Measurements from ENCODE around the gene ADORA1. TPM values are rescaled to one million over a fixed set of nuclear protein-coding genes. Genes with fewer than 3 reads are reported as not detected.

ADORA1 gene
- polyA plus RNA-seq, 3 donors = 0.13 to 1.1 TPM; not detected in 1

GRCh38 chr1:203122159-203122558, 5.4 kb upstream of the ADORA1 start:
- Histone ChIP-seq H3K4me1 (ENCODE audit: control insufficient read depth in 1 of 2, insufficient read depth in 2 of 2, low read length in 2 of 2) (peaks cover 28 to 31% of the 10 kb centered on the region in 2 donors), H4K20me1 (ENCODE audit: insufficient read depth, low read length) (no peaks in the 10 kb centered on the region), H3K27ac (ENCODE audit: low read depth in 1 of 2, low read length in 2 of 2) (no peak overlapping the region), H3K9ac (ENCODE audit: insufficient read depth, low read length, poor library complexity, severe bottlenecking) (no peak overlapping the region), H3K27me3 (ENCODE audit: control insufficient read depth in 2 of 2, insufficient read depth in 2 of 2, low read length in 2 of 2) (peaks cover 41 to 77% of the 10 kb centered on the region in 2 donors), H3K36me3 (replicated peaks in 1 of 2; ENCODE audit: control insufficient read depth in 1 of 2, insufficient read depth in 2 of 2, low read length in 2 of 2) (no peaks in the 10 kb centered on the region), H2AFZ (ENCODE audit: insufficient read depth, low read depth, low read length, poor library complexity, severe bottlenecking) (no peak overlapping the region), H3K79me2 (ENCODE audit: insufficient read depth, low read length) (no peaks in the 10 kb centered on the region), H3K4me2 (replicated peaks; ENCODE audit: extremely low read depth, low read length, poor library complexity, severe bottlenecking) (no peak overlapping the region), H3K9me3 (replicated peaks in 1 of 2; ENCODE audit: control insufficient read depth in 1 of 2, insufficient read depth in 1 of 2, low read length in 2 of 2) (peaks cover 0 to 7% of the 10 kb centered on the region in 2 donors), H3K4me3 (replicated peaks in 1 of 3; ENCODE audit: low read depth in 2 of 3, low read length in 3 of 3) (no peak overlapping the region)
- peaks cover 0 to 10% (median 6%) of the 10 kb centered on the region in 7 donors for H3K9me3 Mint-ChIP-seq
- TF ChIP-seq CTCF (IDR thresholded peaks at IDR 0.05) = no peak
- H3K4me3 Mint-ChIP-seq = peak overlapping the region in 1 of 2 donors; percentile 67
- 100% methylated on average over 2 of the region's 2 CpGs for WGBS (ENCODE audit: insufficient coverage)
- peaks cover 0 to 4% of the 10 kb centered on the region in 2 donors for H3K36me3 Mint-ChIP-seq
- peaks cover 61 to 96% (median 94%) of the 10 kb centered on the region in 3 donors for H3K27me3 Mint-ChIP-seq (ENCODE audit: low read depth in 3 of 3)
- no peak for DNase-seq
- no peak overlapping the region for H3K27ac Mint-ChIP-seq
- peaks cover 35% of the 10 kb centered on the region for H3K4me1 Mint-ChIP-seq
- intact Hi-C loops (cut with micrococcal nuclease) = loop anchor here in 1 of 2 donors (10.0 kb wide), 1 partner anchor 77 kb away; no protein-coding TSS in a partner anchor

DNA sequence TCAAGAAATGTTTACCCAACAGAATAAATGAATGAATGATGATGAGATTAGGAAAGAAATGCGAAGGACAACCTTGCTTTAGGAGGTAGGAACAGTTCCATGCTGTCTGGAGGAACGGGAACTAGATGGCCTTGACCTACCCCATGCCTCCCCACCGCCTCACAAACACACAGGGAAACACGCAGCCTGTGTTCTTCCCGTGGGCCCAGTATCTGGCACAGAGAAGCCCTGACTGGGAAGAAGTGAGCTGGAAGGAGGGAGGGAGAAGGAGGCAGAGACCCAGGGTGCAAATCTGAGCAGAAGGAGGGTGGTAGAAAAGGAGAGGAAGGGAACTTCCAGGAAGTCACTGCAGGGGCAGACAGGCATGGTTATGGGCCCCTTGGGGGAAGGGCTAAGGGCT, 3.5 kb upstream of the ADORA1 start:
- peak overlapping the region in 1 of 2 donors; percentile 56 for H3K4me3 Mint-ChIP-seq
- DNase-seq = no peak

More for the DNA sequence above, 3.5 kb upstream of the ADORA1 start:
- Histone ChIP-seq H3K27ac (ENCODE audit: low read depth in 1 of 2, low read length in 2 of 2) (no peak overlapping the region), H3K4me3 (replicated peaks in 1 of 3; ENCODE audit: low read depth in 2 of 3, low read length in 3 of 3) (no peak overlapping the region), H3K9ac (ENCODE audit: insufficient read depth, low read length, poor library complexity, severe bottlenecking) (no peak overlapping the region), H3K4me1 (ENCODE audit: control insufficient read depth in 1 of 2, insufficient read depth in 2 of 2, low read length in 2 of 2) (peaks cover 46 to 48% of the 10 kb centered on the region in 2 donors), H3K4me2 (replicated peaks; ENCODE audit: extremely low read depth, low read length, poor library complexity, severe bottlenecking) (no peak overlapping the region), H2AFZ (ENCODE audit: insufficient read depth, low read depth, low read length, poor library complexity, severe bottlenecking) (no peak overlapping the region), H3K36me3 (replicated peaks in 1 of 2; ENCODE audit: control insufficient read depth in 1 of 2, insufficient read depth in 2 of 2, low read length in 2 of 2) (no peaks in the 10 kb centered on the region), H3K27me3 (ENCODE audit: control insufficient read depth in 2 of 2, insufficient read depth in 2 of 2, low read length in 2 of 2) (peaks cover 44 to 78% of the 10 kb centered on the region in 2 donors), H3K79me2 (ENCODE audit: insufficient read depth, low read length) (no peaks in the 10 kb centered on the region), H3K9me3 (replicated peaks in 1 of 2; ENCODE audit: control insufficient read depth in 1 of 2, insufficient read depth in 1 of 2, low read length in 2 of 2) (peaks cover 0 to 9% of the 10 kb centered on the region in 2 donors), H4K20me1 (ENCODE audit: insufficient read depth, low read length) (no peaks in the 10 kb centered on the region)
- intact Hi-C loops (cut with micrococcal nuclease) = loop anchor here in 1 of 2 donors (10.0 kb wide), 1 partner anchor 79 kb away; no protein-coding TSS in a partner anchor
- Mint-ChIP-seq H3K27me3 (ENCODE audit: low read depth in 3 of 3) (peaks cover 63 to 96% (median 94%) of the 10 kb centered on the region in 3 donors), H3K9me3 (peaks cover 0 to 13% (median 6%) of the 10 kb centered on the region in 7 donors), H3K27ac (no peak overlapping the region), H3K4me1 (peaks cover 51% of the 10 kb centered on the region), H3K36me3 (peaks cover 0 to 8% of the 10 kb centered on the region in 2 donors)
- no peak for TF ChIP-seq CTCF (IDR thresholded peaks at IDR 0.05)
- no CpG with 5 or more reads among the region's 5 CpGs for WGBS (ENCODE audit: insufficient coverage)

Data from CD14-positive monocyte (primary cell).